Loucy (cell line): ENCODE measurements around the gene MYL10.

Experiments used
- H2AFZ ChIP-seq: fragments of 200-600 bp; sonication (generic); 2 replicates; pipeline ENCODE4 v1.6.0; 2016; ENCODE audit warnings: antibody characterized with exemption, mild to moderate bottlenecking, low read length, moderate library complexity
- H3F3A ChIP-seq: fragments of 200-600 bp; 2 replicates; pipeline ENCODE4 v1.6.0; 2016; ENCODE audit warnings: antibody characterized with exemption, low read depth, mild to moderate bottlenecking
- H3K27me3 ChIP-seq: fragments of 200-600 bp; sonication (generic); 2 replicates; pipeline ENCODE4 v1.6.1; 2014; ENCODE audit warnings: low read length, mild to moderate bottlenecking; ENCODE audit not compliant: insufficient read depth, poor library complexity, severe bottlenecking
- H3K36me3 ChIP-seq: fragments of 200-600 bp; sonication (generic); 2 replicates; pipeline ENCODE4 v1.6.1; 2016; ENCODE audit warnings: low read length; ENCODE audit not compliant: insufficient read depth
- H3K4me1 ChIP-seq: fragments of 200-600 bp; sonication (generic); 2 replicates; pipeline ENCODE4 v1.5.1; 2014; ENCODE audit warnings: low read length, mild to moderate bottlenecking; ENCODE audit not compliant: insufficient read depth, poor library complexity, severe bottlenecking
- H3K4me2 ChIP-seq: fragments of 200-600 bp; sonication (generic); 2 replicates; pipeline ENCODE4 v1.6.0; 2014; ENCODE audit warnings: antibody characterized with exemption, low read length, low read depth, mild to moderate bottlenecking; ENCODE audit not compliant: poor library complexity, severe bottlenecking
- H3K4me3 ChIP-seq: fragments of 200-600 bp; sonication (generic); 2 replicates; pipeline ENCODE4 v1.5.1; 2014; ENCODE audit warnings: low read length, mild to moderate bottlenecking, mixed read lengths; ENCODE audit not compliant: poor library complexity, severe bottlenecking
- H3K79me2 ChIP-seq: fragments of 200-600 bp; sonication (generic); 2 replicates; pipeline ENCODE4 v1.6.1; 2014; ENCODE audit warnings: low read length; ENCODE audit not compliant: insufficient read depth
- H3K9ac ChIP-seq: fragments of 200-600 bp; sonication (generic); 2 replicates; pipeline ENCODE4 v1.6.0; 2014; ENCODE audit warnings: mild to moderate bottlenecking, low read depth, low read length, moderate library complexity; ENCODE audit not compliant: poor library complexity, severe bottlenecking
- H3K9me2 ChIP-seq: fragments of 200-600 bp; sonication (generic); replicated peaks from 2 replicates; pipeline ENCODE4 v1.6.1; 2016; ENCODE audit warnings: low read depth, low read length, mixed read lengths
- H3K9me3 ChIP-seq: fragments of 200-600 bp; sonication (generic); 2 replicates; pipeline ENCODE4 v1.6.1; 2014; ENCODE audit warnings: mild to moderate bottlenecking, antibody characterized with exemption, low read length, low read depth; ENCODE audit not compliant: insufficient read depth
- H4K20me1 ChIP-seq: fragments of 200-600 bp; sonication (generic); 2 replicates; pipeline ENCODE4 v1.6.0; 2014; ENCODE audit warnings: antibody characterized with exemption, low read length, mild to moderate bottlenecking; ENCODE audit not compliant: insufficient read depth, poor library complexity, severe bottlenecking
- EZH2phosphoT487 ChIP-seq: fragments of 200-600 bp; IDR thresholded peaks from 2 replicates; pipeline ENCODE4 v1.6.1; 2018; ENCODE audit warnings: antibody characterized with exemption, mild to moderate bottlenecking, moderate library complexity, borderline replicate concordance
- TF ChIP-seq, protein P1 (sequence below): fragments of 200-600 bp; sonication (generic); conservative IDR thresholded peaks from 2 replicates; pipeline ENCODE4 v1.5.1; 2014; ENCODE audit warnings: mild to moderate bottlenecking, antibody characterized with exemption, low read length

Gene MYL10

GRCh38 chr7:101663747-101664146, 34.7 kb upstream of the MYL10 start:
- Histone ChIP-seq H3K79me2 (no peaks in the 10 kb centered on the region), H3K9ac (no peak overlapping the region), H2AFZ (no peak overlapping the region), H3K27me3 (no peaks in the 10 kb centered on the region), H3K36me3 (no peaks in the 10 kb centered on the region), H3K9me2 (no peaks in the 10 kb centered on the region), H3K4me1 (no peaks in the 10 kb centered on the region), H3F3A (no peaks in the 10 kb centered on the region), H4K20me1 (no peaks in the 10 kb centered on the region), H3K4me3 (no peak overlapping the region), H3K4me2 (no peak overlapping the region), H3K9me3 (no peaks in the 10 kb centered on the region; the same call in 1 of the 2 replicates)
- no peak for TF ChIP-seq EZH2phosphoT487
- TF ChIP-seq, protein P1, sequence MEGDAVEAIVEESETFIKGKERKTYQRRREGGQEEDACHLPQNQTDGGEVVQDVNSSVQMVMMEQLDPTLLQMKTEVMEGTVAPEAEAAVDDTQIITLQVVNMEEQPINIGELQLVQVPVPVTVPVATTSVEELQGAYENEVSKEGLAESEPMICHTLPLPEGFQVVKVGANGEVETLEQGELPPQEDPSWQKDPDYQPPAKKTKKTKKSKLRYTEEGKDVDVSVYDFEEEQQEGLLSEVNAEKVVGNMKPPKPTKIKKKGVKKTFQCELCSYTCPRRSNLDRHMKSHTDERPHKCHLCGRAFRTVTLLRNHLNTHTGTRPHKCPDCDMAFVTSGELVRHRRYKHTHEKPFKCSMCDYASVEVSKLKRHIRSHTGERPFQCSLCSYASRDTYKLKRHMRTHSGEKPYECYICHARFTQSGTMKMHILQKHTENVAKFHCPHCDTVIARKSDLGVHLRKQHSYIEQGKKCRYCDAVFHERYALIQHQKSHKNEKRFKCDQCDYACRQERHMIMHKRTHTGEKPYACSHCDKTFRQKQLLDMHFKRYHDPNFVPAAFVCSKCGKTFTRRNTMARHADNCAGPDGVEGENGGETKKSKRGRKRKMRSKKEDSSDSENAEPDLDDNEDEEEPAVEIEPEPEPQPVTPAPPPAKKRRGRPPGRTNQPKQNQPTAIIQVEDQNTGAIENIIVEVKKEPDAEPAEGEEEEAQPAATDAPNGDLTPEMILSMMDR: no peak

DNA sequence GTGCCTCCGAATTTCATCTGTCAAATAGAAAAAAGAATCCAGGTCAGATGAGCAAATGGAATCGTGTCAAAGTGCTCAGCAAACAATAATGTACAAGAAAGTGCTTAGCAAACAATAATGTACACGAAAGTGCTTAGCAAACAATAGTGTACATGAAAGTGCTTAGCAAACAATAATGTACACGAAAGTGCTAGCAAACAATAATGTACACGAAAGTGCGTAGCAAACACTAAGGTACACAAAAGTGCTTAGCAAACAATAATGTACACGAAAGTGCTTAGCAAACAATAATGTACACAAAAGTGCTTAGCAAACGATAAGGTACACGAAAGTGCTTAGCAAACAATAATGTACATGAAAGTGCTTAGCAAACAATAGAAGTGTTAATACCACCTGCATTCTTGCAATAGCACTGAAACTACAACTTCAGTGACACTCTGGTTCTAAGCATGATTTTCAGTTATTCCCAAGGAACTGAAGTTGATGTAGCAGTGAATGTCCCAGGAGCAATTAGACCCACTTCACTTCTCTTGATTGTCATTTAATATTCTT, 33.4 kb upstream of the MYL10 start:
- Histone ChIP-seq H3F3A (no peaks in the 10 kb centered on the region), H3K4me1 (no peaks in the 10 kb centered on the region), H3K36me3 (no peaks in the 10 kb centered on the region), H3K9me2 (no peaks in the 10 kb centered on the region), H3K27me3 (no peaks in the 10 kb centered on the region), H3K4me3 (no peak overlapping the region), H4K20me1 (no peaks in the 10 kb centered on the region), H3K9ac (no peak overlapping the region), H3K79me2 (no peaks in the 10 kb centered on the region), H2AFZ (no peak overlapping the region), H3K4me2 (no peak overlapping the region), H3K9me3 (no peaks in the 10 kb centered on the region; the same call in 1 of the 2 replicates)
- TF ChIP-seq, protein P1: no peak
- TF ChIP-seq EZH2phosphoT487: no peak

GRCh38 chr7:101659706-101660105, 30.6 kb upstream of the MYL10 start:
- H3K4me1 ChIP-seq: no peaks in the 10 kb centered on the region
- H3K4me2 ChIP-seq: no peak overlapping the region
- no peaks in the 10 kb centered on the region for H4K20me1 ChIP-seq
- TF ChIP-seq, protein P1: no peak
- TF ChIP-seq EZH2phosphoT487: no peak
- no peaks in the 10 kb centered on the region for H3F3A ChIP-seq
- no peaks in the 10 kb centered on the region for H3K27me3 ChIP-seq
- no peak overlapping the region for H2AFZ ChIP-seq
- no peaks in the 10 kb centered on the region for H3K36me3 ChIP-seq
- no peak overlapping the region for H3K9ac ChIP-seq
- H3K9me3 ChIP-seq: no peaks in the 10 kb centered on the region; the same call in 1 of the 2 replicates
- H3K79me2 ChIP-seq: no peaks in the 10 kb centered on the region
- H3K9me2 ChIP-seq: no peaks in the 10 kb centered on the region
- H3K4me3 ChIP-seq: no peak overlapping the region
